ENCODE results near the gene CDC42EP2. TPM values are rescaled to one million over a fixed set of nuclear protein-coding genes. Genes with fewer than 3 reads are reported as not detected.

Gene CDC42EP2
- total RNA-seq, 1 donor from 2014 or later, result 0.11 TPM

DNA sequence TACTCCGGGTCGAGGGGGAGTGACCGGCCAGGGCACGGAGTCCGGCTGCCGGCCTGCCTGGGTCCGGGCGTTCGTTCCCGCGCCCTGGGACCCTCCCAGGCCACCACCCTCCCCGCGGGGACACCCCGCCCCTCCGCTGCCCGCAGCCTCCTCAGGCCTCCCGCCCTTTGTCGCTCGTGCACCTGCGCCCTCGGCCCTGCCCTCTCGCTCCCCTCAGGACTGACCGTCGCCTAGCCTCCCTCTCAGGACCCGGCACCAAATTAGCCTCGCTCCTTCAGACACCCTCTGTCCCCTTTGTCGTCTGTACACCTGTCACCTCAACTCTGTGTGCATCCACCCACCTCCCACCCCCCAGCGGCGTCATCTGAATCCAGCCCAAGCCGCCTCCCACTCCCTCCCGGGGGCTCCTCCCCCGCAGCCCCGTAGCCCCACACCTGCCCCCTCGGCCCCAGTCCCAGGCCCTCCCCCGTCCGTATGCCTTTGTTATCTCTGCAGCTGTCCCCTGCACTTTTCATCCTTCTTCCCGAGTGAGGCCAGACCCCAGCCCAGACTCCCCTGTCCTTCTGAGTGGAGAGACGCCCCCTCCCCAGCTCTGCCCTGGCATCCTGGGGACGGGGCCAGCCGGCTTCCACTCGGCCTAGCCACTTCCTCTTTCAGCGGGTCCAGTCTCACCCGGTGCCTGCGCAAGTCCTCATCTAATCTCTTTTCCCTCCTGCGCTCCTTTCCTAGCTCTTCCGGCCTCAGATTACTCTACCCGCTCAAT lies 40.5 kb downstream of the CDC42EP2 start:
- peaks cover 25% of the 10 kb centered on the region for H3K4me1 Mint-ChIP-seq
- peaks cover 12% of the 10 kb centered on the region for H3K27me3 Mint-ChIP-seq (ENCODE audit: insufficient read depth, low read depth)
- H3K27ac Mint-ChIP-seq, result no peak overlapping the region
- H3F3A ChIP-seq (ENCODE audit: low read depth), result peaks cover 46% of the 10 kb centered on the region
- peak; percentile 73 for DNase-seq (ENCODE audit: low spot score)
- peaks cover 26% of the 10 kb centered on the region for H3K27me3 ChIP-seq
- no peak overlapping the region for H3K27ac ChIP-seq
- H3K36me3 Mint-ChIP-seq, result peaks cover 8% of the 10 kb centered on the region
- H3K4me3 Mint-ChIP-seq, result peak overlapping the region; percentile 88
- peaks cover 30% of the 10 kb centered on the region for H4K20me1 ChIP-seq (ENCODE audit: low read depth)
- H3K4me2 ChIP-seq, result peak overlapping the region; percentile 96
- no peaks in the 10 kb centered on the region for H3K9me3 ChIP-seq (ENCODE audit: low read depth)
- peak overlapping the region; percentile 82 for H2AFZ ChIP-seq (replicated peaks)
- TF ChIP-seq, protein P1, sequence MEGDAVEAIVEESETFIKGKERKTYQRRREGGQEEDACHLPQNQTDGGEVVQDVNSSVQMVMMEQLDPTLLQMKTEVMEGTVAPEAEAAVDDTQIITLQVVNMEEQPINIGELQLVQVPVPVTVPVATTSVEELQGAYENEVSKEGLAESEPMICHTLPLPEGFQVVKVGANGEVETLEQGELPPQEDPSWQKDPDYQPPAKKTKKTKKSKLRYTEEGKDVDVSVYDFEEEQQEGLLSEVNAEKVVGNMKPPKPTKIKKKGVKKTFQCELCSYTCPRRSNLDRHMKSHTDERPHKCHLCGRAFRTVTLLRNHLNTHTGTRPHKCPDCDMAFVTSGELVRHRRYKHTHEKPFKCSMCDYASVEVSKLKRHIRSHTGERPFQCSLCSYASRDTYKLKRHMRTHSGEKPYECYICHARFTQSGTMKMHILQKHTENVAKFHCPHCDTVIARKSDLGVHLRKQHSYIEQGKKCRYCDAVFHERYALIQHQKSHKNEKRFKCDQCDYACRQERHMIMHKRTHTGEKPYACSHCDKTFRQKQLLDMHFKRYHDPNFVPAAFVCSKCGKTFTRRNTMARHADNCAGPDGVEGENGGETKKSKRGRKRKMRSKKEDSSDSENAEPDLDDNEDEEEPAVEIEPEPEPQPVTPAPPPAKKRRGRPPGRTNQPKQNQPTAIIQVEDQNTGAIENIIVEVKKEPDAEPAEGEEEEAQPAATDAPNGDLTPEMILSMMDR (IDR thresholded peaks at IDR 0.05), result no peak
- TF ChIP-seq EZH2 (IDR thresholded peaks at IDR 0.05), result no peak
- no peak for TF ChIP-seq EZH2phosphoT487 (IDR thresholded peaks at IDR 0.05)
- H3K9me3 Mint-ChIP-seq, result no peaks in the 10 kb centered on the region
- H3K79me2 ChIP-seq (ENCODE audit: low read depth), result no peaks in the 10 kb centered on the region
- no peak overlapping the region for H3K9ac ChIP-seq
- H3K4me3 ChIP-seq, result peak overlapping the region; percentile 70
- H3K36me3 ChIP-seq, result no peaks in the 10 kb centered on the region
- H3K4me1 ChIP-seq, result peaks cover 23% of the 10 kb centered on the region

DNA sequence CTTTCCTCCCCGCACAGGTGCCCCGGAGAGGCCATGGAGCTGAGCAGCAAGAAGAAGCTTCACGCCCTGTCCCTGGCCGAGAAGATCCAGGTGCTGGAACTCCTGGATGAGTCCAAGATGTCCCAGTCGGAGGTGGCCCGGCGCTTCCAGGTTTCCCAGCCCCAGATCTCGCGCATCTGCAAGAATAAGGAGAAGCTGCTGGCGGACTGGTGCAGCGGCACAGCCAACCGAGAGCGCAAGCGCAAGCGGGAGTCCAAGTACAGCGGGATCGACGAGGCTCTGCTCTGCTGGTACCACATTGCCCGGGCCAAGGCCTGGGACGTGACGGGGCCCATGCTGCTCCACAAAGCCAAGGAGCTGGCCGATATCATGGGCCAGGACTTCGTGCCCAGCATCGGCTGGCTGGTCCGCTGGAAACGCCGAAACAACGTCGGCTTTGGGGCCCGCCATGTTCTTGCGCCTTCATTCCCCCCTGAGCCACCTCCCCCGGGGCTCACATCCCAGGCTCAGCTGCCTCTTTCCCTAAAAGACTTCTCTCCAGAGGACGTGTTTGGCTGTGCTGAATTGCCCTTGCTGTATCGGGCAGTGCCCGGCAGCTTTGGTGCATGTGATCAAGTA lies 41.2 kb downstream of the CDC42EP2 start:
- Histone ChIP-seq H3F3A (ENCODE audit: low read depth) (peaks cover 41% of the 10 kb centered on the region), H4K20me1 (ENCODE audit: low read depth) (peaks cover 30% of the 10 kb centered on the region), H3K27me3 (peaks cover 26% of the 10 kb centered on the region), H3K27ac (no peak overlapping the region), H3K4me2 (peak overlapping the region; percentile 96), H3K9me3 (ENCODE audit: low read depth) (no peaks in the 10 kb centered on the region), H3K79me2 (ENCODE audit: low read depth) (no peaks in the 10 kb centered on the region), H3K9ac (no peak overlapping the region), H2AFZ (replicated peaks) (peak overlapping the region; percentile 82), H3K4me1 (peaks cover 23% of the 10 kb centered on the region), H3K4me3 (peak overlapping the region; percentile 70), H3K36me3 (no peaks in the 10 kb centered on the region)
- TF ChIP-seq, protein P1 (IDR thresholded peaks at IDR 0.05), result no peak
- peak; percentile 33 for TF ChIP-seq EZH2 (IDR thresholded peaks at IDR 0.05)
- TF ChIP-seq EZH2phosphoT487 (IDR thresholded peaks at IDR 0.05), result no peak
- Mint-ChIP-seq H3K4me1 (peaks cover 25% of the 10 kb centered on the region), H3K4me3 (peak overlapping the region; percentile 88), H3K27me3 (ENCODE audit: insufficient read depth, low read depth) (peaks cover 12% of the 10 kb centered on the region), H3K9me3 (no peaks in the 10 kb centered on the region), H3K27ac (no peak overlapping the region), H3K36me3 (peaks cover 8% of the 10 kb centered on the region)
- DNase-seq (ENCODE audit: low spot score), result peak; percentile 56

DNA sequence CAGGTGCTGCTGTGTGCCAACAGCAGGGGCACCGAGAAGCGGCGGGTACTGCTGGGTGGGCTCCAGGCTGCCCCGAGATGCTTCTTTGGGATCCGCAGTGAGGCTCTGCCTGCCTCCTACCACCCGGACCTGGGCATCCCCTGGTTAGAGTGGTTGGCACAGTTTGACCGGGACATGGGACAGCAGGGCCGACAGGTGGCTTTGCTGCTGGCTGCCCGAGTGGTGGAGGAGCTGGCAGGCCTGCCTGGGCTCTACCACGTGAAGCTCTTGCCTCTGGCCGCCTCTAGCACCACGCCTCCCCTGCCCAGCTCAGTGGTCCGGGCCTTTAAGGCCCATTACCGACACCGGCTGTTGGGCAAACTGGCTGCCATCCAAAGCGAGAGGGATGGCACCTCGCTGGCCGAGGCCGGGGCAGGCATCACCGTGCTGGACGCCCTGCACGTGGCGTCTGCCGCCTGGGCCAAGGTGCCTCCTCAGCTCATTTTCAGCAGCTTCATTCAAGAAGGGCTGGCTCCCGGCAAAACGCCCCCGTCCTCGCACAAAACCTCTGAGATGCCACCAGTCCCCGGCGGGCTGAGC lies 41.8 kb downstream of the CDC42EP2 start:
- peaks cover 26% of the 10 kb centered on the region for H3K27me3 ChIP-seq
- peaks cover 27% of the 10 kb centered on the region for H4K20me1 ChIP-seq (ENCODE audit: low read depth)
- H3K36me3 Mint-ChIP-seq, result peaks cover 8% of the 10 kb centered on the region
- TF ChIP-seq EZH2phosphoT487 (IDR thresholded peaks at IDR 0.05) (no peak), EZH2 (IDR thresholded peaks at IDR 0.05) (no peak)
- TF ChIP-seq, protein P1 (IDR thresholded peaks at IDR 0.05), result no peak
- H3K27me3 Mint-ChIP-seq (ENCODE audit: insufficient read depth, low read depth), result peaks cover 12% of the 10 kb centered on the region
- H3K4me1 Mint-ChIP-seq, result peaks cover 25% of the 10 kb centered on the region
- H3K9me3 Mint-ChIP-seq, result no peaks in the 10 kb centered on the region
- no peak overlapping the region for H3K27ac ChIP-seq
- H3K4me1 ChIP-seq, result peaks cover 23% of the 10 kb centered on the region
- H2AFZ ChIP-seq (replicated peaks), result no peak overlapping the region
- H3K4me3 ChIP-seq, result no peak overlapping the region
- H3K27ac Mint-ChIP-seq, result no peak overlapping the region
- no peaks in the 10 kb centered on the region for H3K79me2 ChIP-seq (ENCODE audit: low read depth)
- H3K4me2 ChIP-seq, result no peak overlapping the region
- no peak for DNase-seq (ENCODE audit: low spot score)
- H3K4me3 Mint-ChIP-seq, result peak overlapping the region; percentile 82
- H3F3A ChIP-seq (ENCODE audit: low read depth), result peaks cover 35% of the 10 kb centered on the region
- no peak overlapping the region for H3K9ac ChIP-seq
- H3K9me3 ChIP-seq (ENCODE audit: low read depth), result no peaks in the 10 kb centered on the region
- H3K36me3 ChIP-seq, result no peaks in the 10 kb centered on the region
